ENCODE measurements around the gene SRCIN1. TPM values are rescaled to one million over a fixed set of nuclear protein-coding genes. Genes with fewer than 3 reads are reported as not detected.
"Not testable (repeated sequence)": the region's sequence is repeated elsewhere in the genome, so short reads cannot be mapped to it uniquely, and the experiment has no call there.

Gene SRCIN1
- total RNA-seq, 4 donors from 2014 or later, result 0.09 to 1.7 (median 1.3) TPM

DNA sequence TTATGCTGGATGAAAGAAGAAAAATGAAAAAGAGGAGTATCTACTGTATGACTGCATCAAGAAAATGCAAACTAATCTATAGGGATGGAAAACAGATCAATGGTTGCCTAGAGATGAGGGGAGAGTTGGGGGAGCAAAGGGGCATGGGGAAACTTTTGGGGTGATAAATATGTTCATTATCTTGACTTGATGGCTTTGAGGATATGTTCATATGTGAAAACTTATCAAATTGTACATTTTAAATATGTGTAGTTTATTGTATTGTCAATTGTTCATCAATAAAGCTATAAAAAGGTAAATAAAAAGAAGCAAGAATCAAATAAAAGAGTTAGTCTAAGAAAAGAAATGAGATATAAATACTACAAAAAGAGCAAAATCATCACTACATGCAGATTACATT lies 19.7 kb upstream of the SRCIN1 start:
- intact Hi-C loops (cut with DNase I), result no loop called here
- no peaks in the 10 kb centered on the region for H3K4me1 ChIP-seq
- DNase-seq, result no peak
- H3K4me3 ChIP-seq, result no peak overlapping the region
- TF ChIP-seq, protein P1, sequence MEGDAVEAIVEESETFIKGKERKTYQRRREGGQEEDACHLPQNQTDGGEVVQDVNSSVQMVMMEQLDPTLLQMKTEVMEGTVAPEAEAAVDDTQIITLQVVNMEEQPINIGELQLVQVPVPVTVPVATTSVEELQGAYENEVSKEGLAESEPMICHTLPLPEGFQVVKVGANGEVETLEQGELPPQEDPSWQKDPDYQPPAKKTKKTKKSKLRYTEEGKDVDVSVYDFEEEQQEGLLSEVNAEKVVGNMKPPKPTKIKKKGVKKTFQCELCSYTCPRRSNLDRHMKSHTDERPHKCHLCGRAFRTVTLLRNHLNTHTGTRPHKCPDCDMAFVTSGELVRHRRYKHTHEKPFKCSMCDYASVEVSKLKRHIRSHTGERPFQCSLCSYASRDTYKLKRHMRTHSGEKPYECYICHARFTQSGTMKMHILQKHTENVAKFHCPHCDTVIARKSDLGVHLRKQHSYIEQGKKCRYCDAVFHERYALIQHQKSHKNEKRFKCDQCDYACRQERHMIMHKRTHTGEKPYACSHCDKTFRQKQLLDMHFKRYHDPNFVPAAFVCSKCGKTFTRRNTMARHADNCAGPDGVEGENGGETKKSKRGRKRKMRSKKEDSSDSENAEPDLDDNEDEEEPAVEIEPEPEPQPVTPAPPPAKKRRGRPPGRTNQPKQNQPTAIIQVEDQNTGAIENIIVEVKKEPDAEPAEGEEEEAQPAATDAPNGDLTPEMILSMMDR (IDR thresholded peaks at IDR 0.05), result no peak
- TF ChIP-seq POLR2A (IDR thresholded peaks at IDR 0.05), result no peak
- H3K9me3 ChIP-seq, result no peaks in the 10 kb centered on the region
- H3K27me3 ChIP-seq, result peaks cover 0 to 49% (median 0%) of the 10 kb centered on the region in 4 donors
- H3K27ac ChIP-seq, result no peak overlapping the region
- no peaks in the 10 kb centered on the region for H3K36me3 ChIP-seq

- peaks cover 0 to 54% (median 0%) of the 10 kb centered on the region in 4 donors for H3K27me3 ChIP-seq
- H3K4me1 ChIP-seq; intact Hi-C loops (cut with DNase I); DNase-seq; H3K27ac ChIP-seq; H3K9me3 ChIP-seq; H3K36me3 ChIP-seq; H3K4me3 ChIP-seq: not testable (repeated sequence)
- 66 to 72% methylated on average over 9 to 14 of the region's 14 CpGs for WGBS, 2 donors
Measured at GRCh38 chr17:38624782-38625355, 19.1 kb upstream of the SRCIN1 start.

DNA sequence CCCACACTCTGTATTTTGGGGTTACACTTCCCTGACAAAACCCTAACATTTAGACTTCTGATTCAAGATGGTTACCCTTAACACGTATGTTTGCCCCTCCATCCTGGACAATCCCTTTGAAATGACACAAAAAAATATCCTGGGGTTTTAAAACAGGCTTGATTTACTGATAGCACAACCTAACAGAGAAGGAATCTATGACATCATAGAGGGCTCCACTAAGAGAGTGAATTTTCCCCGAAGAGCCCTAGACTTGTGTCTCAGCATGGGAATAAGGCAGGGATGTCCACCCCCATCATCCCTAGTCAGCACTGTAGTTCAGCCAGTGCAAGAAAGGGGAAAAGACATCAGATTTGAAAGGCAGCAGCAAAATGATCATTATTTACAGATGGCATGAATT lies 15.8 kb upstream of the SRCIN1 start:
- TF ChIP-seq POLR2A (IDR thresholded peaks at IDR 0.05), result no peak
- TF ChIP-seq, protein P1 (IDR thresholded peaks at IDR 0.05), result no peak
- Histone ChIP-seq H3K27me3 (peaks cover 0 to 75% (median 0%) of the 10 kb centered on the region in 4 donors), H3K4me1 (no peaks in the 10 kb centered on the region), H3K27ac (no peak overlapping the region), H3K4me3 (no peak overlapping the region), H3K36me3 (no peaks in the 10 kb centered on the region), H3K9me3 (no peaks in the 10 kb centered on the region)
- DNase-seq, result no peak
- intact Hi-C loops (cut with DNase I), result no loop called here
- WGBS, 2 donors, result 70 to 71% methylated on average over 2 of the region's 2 CpGs

- 62 to 70% methylated on average over 11 to 12 of the region's 12 CpGs for WGBS, 2 donors
- Histone ChIP-seq H3K27ac (no peak overlapping the region), H3K27me3 (peaks cover 0 to 75% (median 0%) of the 10 kb centered on the region in 4 donors), H3K36me3 (no peaks in the 10 kb centered on the region), H3K9me3 (no peaks in the 10 kb centered on the region), H3K4me1 (no peaks in the 10 kb centered on the region), H3K4me3 (no peak overlapping the region)
- DNase-seq, result no peak
- TF ChIP-seq POLR2A (IDR thresholded peaks at IDR 0.05), result no peak
- TF ChIP-seq, protein P1 (IDR thresholded peaks at IDR 0.05), result no peak
- intact Hi-C loops (cut with DNase I), result no loop called here
Measured at GRCh38 chr17:38620551-38621277, 15.0 kb upstream of the SRCIN1 start.

DNA sequence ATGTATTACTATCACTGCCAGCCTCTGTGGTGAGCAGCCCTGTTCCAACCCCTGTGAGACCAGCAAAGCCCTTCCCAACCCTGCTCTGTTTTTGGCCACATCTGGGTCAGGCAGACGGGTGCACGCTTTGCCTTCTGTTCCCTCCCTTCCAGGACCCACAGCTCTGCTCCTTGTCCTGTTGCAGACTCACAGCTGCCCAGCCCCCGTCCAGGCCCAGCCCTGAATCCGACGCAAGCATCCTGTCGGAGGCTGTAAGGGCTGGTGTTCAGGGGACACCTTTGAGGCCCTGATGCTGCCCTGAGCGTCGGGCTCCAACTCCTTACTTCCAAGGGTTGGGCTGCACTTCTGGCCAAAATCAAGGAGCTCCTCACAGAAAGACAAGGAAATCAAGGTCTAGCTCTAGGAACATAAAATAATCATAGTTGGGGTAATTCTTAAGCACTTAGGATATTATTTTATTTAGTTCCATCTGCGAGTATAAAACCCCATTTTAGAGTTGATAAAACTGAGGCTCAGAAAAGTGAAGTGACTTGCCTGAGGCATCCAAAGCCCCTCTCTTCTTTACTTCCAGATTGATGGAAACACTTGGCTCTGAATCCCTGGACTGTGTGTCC lies 14.3 kb upstream of the SRCIN1 start:
- Histone ChIP-seq H3K9me3 (no peaks in the 10 kb centered on the region), H3K27ac (no peak overlapping the region), H3K27me3 (peaks cover 0 to 71% (median 0%) of the 10 kb centered on the region in 4 donors), H3K4me3 (no peak overlapping the region), H3K4me1 (no peaks in the 10 kb centered on the region), H3K36me3 (no peaks in the 10 kb centered on the region)
- WGBS, 2 donors, result 66 to 70% methylated on average over 6 to 9 of the region's 9 CpGs
- TF ChIP-seq, protein P1 (IDR thresholded peaks at IDR 0.05), result no peak
- no peak for TF ChIP-seq POLR2A (IDR thresholded peaks at IDR 0.05)
- DNase-seq, result no peak
- intact Hi-C loops (cut with DNase I), result no loop called here
